ENCODE measurements around the gene WWOX.

DNA sequence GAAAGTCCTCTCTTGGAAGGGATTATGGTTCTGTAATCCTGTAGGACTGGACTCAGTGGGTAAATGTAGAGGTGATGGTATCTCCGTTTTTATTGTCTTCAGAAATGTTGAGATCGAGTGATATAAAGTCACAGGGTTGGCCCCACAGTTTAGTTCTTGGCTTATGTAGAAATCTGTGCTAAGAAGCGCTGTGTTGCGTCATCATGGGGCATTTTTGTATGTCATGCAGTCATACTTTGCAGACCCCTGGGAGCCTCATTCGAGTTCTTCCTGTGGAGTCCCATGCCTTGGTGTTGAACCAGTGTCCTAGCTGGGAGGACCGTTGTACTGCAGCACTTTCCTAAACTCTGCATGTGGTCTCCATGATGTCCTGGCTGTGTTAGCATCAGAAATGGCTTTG is 881.4 kb downstream of the WWOX start:
- TF ChIP-seq POLR2AphosphoS5 (IDR thresholded peaks at IDR 0.05) (no peak), EP300 (IDR thresholded peaks at IDR 0.05) (no peak)

All from gastroesophageal sphincter (tissue), 2 donors.